B cell (primary cell): Measurements from ENCODE around the gene PRICKLE2.

ENCODE experiments used
- EZH2 ChIP-seq: IDR thresholded peaks from 2 replicates; pipeline ENCODE4 v1.6.1; 2012; ENCODE audit warnings: borderline replicate concordance, low read depth, mild to moderate bottlenecking, moderate library complexity, low read length; ENCODE audit not compliant: insufficient read depth, poor library complexity, severe bottlenecking
- TF ChIP-seq, protein P1 (sequence below): fragments of 200-600 bp; IDR thresholded peaks from one replicate; pipeline ENCODE4 v1.8.0; 2022; ENCODE audit warnings: antibody characterized with exemption, mild to moderate bottlenecking

DNA sequence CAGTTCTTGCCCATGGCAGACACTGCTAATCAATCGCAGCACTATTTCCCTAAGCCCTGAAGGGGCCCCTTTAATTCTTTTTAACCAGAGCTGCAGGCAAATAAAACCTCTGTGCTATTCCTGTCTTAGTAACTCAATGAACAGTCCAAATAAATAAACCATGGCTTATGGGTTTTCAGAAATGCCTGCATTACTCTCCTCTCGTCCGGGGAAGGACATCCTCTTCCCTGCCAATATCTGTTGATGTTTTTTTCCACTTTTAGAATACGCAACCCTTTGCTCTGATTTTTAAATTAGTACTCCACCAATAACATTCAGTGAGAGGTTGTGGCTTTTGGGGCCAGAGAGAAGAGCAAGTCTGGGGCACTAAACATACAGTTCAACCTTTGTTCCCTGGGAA, 35.2 kb upstream of the PRICKLE2 start:
- TF ChIP-seq, protein P1, sequence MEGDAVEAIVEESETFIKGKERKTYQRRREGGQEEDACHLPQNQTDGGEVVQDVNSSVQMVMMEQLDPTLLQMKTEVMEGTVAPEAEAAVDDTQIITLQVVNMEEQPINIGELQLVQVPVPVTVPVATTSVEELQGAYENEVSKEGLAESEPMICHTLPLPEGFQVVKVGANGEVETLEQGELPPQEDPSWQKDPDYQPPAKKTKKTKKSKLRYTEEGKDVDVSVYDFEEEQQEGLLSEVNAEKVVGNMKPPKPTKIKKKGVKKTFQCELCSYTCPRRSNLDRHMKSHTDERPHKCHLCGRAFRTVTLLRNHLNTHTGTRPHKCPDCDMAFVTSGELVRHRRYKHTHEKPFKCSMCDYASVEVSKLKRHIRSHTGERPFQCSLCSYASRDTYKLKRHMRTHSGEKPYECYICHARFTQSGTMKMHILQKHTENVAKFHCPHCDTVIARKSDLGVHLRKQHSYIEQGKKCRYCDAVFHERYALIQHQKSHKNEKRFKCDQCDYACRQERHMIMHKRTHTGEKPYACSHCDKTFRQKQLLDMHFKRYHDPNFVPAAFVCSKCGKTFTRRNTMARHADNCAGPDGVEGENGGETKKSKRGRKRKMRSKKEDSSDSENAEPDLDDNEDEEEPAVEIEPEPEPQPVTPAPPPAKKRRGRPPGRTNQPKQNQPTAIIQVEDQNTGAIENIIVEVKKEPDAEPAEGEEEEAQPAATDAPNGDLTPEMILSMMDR: no peak
- no peak for TF ChIP-seq EZH2
